Measurements from ENCODE around the gene SPART.

SPART gene

GRCh38 chr13:36360903-36361302 is 14.7 kb upstream of the SPART start:
- H3K9me3 Mint-ChIP-seq: no peaks in the 10 kb centered on the region
- DNase-seq (ENCODE audit: low spot score in 2 of 2) (no peak), ATAC-seq (ENCODE audit: low read depth) (no peak)
- no peaks in the 10 kb centered on the region for H3K4me1 Mint-ChIP-seq
- H3K4me3 Mint-ChIP-seq: no peak overlapping the region
- H3K27ac Mint-ChIP-seq: no peak overlapping the region
- peaks cover 3% of the 10 kb centered on the region for H3K27me3 Mint-ChIP-seq
- no peaks in the 10 kb centered on the region for H3K36me3 Mint-ChIP-seq

- Mint-ChIP-seq H3K4me3 (no peak overlapping the region), H3K36me3 (no peaks in the 10 kb centered on the region), H3K27me3 (peaks cover 3% of the 10 kb centered on the region), H3K9me3 (no peaks in the 10 kb centered on the region), H3K4me1 (no peaks in the 10 kb centered on the region), H3K27ac (no peak overlapping the region)
- ATAC-seq (ENCODE audit: low read depth) (no peak), DNase-seq (ENCODE audit: low spot score in 2 of 2) (no peak)
Measured at GRCh38 chr13:36359301-36359950, 13.2 kb upstream of the SPART start.

- Mint-ChIP-seq H3K36me3 (no peaks in the 10 kb centered on the region), H3K27ac (no peak overlapping the region), H3K4me1 (no peaks in the 10 kb centered on the region), H3K27me3 (peaks cover 1% of the 10 kb centered on the region), H3K9me3 (no peaks in the 10 kb centered on the region), H3K4me3 (no peak overlapping the region)
- ATAC-seq (ENCODE audit: low read depth) (no peak), DNase-seq (ENCODE audit: low spot score in 2 of 2) (no peak)
Measured at GRCh38 chr13:36358175-36358718, 12.1 kb upstream of the SPART start.

- no peak for DNase-seq (ENCODE audit: low spot score in 2 of 2)
- Mint-ChIP-seq H3K36me3 (no peaks in the 10 kb centered on the region), H3K27me3 (no peaks in the 10 kb centered on the region), H3K4me3 (no peak overlapping the region), H3K27ac (no peak overlapping the region), H3K4me1 (no peaks in the 10 kb centered on the region), H3K9me3 (no peaks in the 10 kb centered on the region)
- no peak for ATAC-seq (ENCODE audit: low read depth)
Measured at GRCh38 chr13:36357692-36358091, 11.5 kb upstream of the SPART start.

- Mint-ChIP-seq H3K9me3 (no peaks in the 10 kb centered on the region), H3K4me1 (no peaks in the 10 kb centered on the region), H3K27me3 (no peaks in the 10 kb centered on the region), H3K36me3 (no peaks in the 10 kb centered on the region), H3K27ac (no peak overlapping the region), H3K4me3 (no peak overlapping the region)
- no peak for ATAC-seq (ENCODE audit: low read depth)
- DNase-seq (ENCODE audit: low spot score in 2 of 2): no peak
Measured at GRCh38 chr13:36357231-36357630, 11.0 kb upstream of the SPART start.

GRCh38 chr13:36356058-36356457 is 9.9 kb upstream of the SPART start:
- Mint-ChIP-seq H3K36me3 (no peaks in the 10 kb centered on the region), H3K27ac (no peak overlapping the region), H3K4me1 (no peaks in the 10 kb centered on the region), H3K4me3 (no peak overlapping the region), H3K27me3 (no peaks in the 10 kb centered on the region), H3K9me3 (no peaks in the 10 kb centered on the region)
- ATAC-seq (ENCODE audit: low read depth) (no peak), DNase-seq (ENCODE audit: low spot score in 2 of 2) (no peak)

GRCh38 chr13:36355632-36356031 is 9.4 kb upstream of the SPART start:
- Mint-ChIP-seq H3K4me3 (no peak overlapping the region), H3K27ac (no peak overlapping the region), H3K9me3 (no peaks in the 10 kb centered on the region), H3K4me1 (no peaks in the 10 kb centered on the region), H3K36me3 (no peaks in the 10 kb centered on the region), H3K27me3 (no peaks in the 10 kb centered on the region)
- DNase-seq (ENCODE audit: low spot score in 2 of 2) (no peak), ATAC-seq (ENCODE audit: low read depth) (no peak)

GRCh38 chr13:36354842-36355623 is 8.8 kb upstream of the SPART start:
- Mint-ChIP-seq H3K9me3 (no peaks in the 10 kb centered on the region), H3K27me3 (no peaks in the 10 kb centered on the region), H3K36me3 (no peaks in the 10 kb centered on the region), H3K27ac (no peak overlapping the region), H3K4me3 (no peak overlapping the region), H3K4me1 (no peaks in the 10 kb centered on the region)
- ATAC-seq (ENCODE audit: low read depth): no peak
- DNase-seq (ENCODE audit: low spot score in 2 of 2): no peak

GRCh38 chr13:36353001-36353400 is 6.8 kb upstream of the SPART start:
- DNase-seq (ENCODE audit: low spot score in 2 of 2) (no peak), ATAC-seq (ENCODE audit: low read depth) (no peak)
- Mint-ChIP-seq H3K27ac (no peak overlapping the region), H3K4me3 (no peak overlapping the region), H3K36me3 (no peaks in the 10 kb centered on the region), H3K4me1 (no peaks in the 10 kb centered on the region), H3K27me3 (no peaks in the 10 kb centered on the region), H3K9me3 (no peaks in the 10 kb centered on the region)

- no peak for DNase-seq (ENCODE audit: low spot score in 2 of 2)
- Mint-ChIP-seq H3K9me3 (no peaks in the 10 kb centered on the region), H3K4me3 (no peak overlapping the region), H3K27me3 (no peaks in the 10 kb centered on the region), H3K27ac (no peak overlapping the region), H3K36me3 (no peaks in the 10 kb centered on the region), H3K4me1 (no peaks in the 10 kb centered on the region)
- ATAC-seq (ENCODE audit: low read depth): no peak
Measured at GRCh38 chr13:36352350-36352749, 6.2 kb upstream of the SPART start.

GRCh38 chr13:36347531-36348210 is 1.5 kb upstream of the SPART start:
- DNase-seq (ENCODE audit: low spot score in 2 of 2): no peak
- H3K36me3 Mint-ChIP-seq: no peaks in the 10 kb centered on the region
- no peak overlapping the region for H3K4me3 Mint-ChIP-seq
- H3K27ac Mint-ChIP-seq: no peak overlapping the region
- H3K4me1 Mint-ChIP-seq: peaks cover 6% of the 10 kb centered on the region
- no peak for ATAC-seq (ENCODE audit: low read depth)
- no peaks in the 10 kb centered on the region for H3K9me3 Mint-ChIP-seq
- H3K27me3 Mint-ChIP-seq: peaks cover 6% of the 10 kb centered on the region

GRCh38 chr13:36345438-36346221 is 564 bp downstream of the SPART start:
- Mint-ChIP-seq H3K36me3 (no peaks in the 10 kb centered on the region), H3K27me3 (peaks cover 6% of the 10 kb centered on the region), H3K27ac (peak overlapping the region; percentile 95), H3K4me1 (peaks cover 6% of the 10 kb centered on the region), H3K4me3 (peak overlapping the region; percentile 94), H3K9me3 (no peaks in the 10 kb centered on the region)
- DNase-seq (ENCODE audit: low spot score in 2 of 2): peak; percentile 24 to 33
- ATAC-seq (ENCODE audit: low read depth): peak; percentile 42

- H3K4me1 Mint-ChIP-seq: peaks cover 6% of the 10 kb centered on the region
- peak overlapping the region; percentile 95 for H3K27ac Mint-ChIP-seq
- H3K36me3 Mint-ChIP-seq: no peaks in the 10 kb centered on the region
- peak; percentile 18 for ATAC-seq (ENCODE audit: low read depth)
- peaks cover 6% of the 10 kb centered on the region for H3K27me3 Mint-ChIP-seq
- peak in 1 of 2 donors; percentile 9 for DNase-seq (ENCODE audit: low spot score in 2 of 2)
- H3K4me3 Mint-ChIP-seq: peak overlapping the region; percentile 94
- no peaks in the 10 kb centered on the region for H3K9me3 Mint-ChIP-seq
Measured at GRCh38 chr13:36344886-36345437, 1.2 kb downstream of the SPART start.
